Epithelial cell of prostate (primary cell): ENCODE measurements around the gene FAM90A1.
"Not testable (repeated sequence)": the region's sequence is repeated elsewhere in the genome, so short reads cannot be mapped to it uniquely, and the experiment has no call there.

Experiments used
- DNase-seq: peaks from one replicate; pipeline ENCODE4 v3.0.0-alpha.2; 2011; ENCODE audit warnings: low read depth, low spot score
- H3K27ac ChIP-seq: fragments of 450-650 bp; 2 replicates; pipeline ENCODE4 v1.5.1; 2017; ENCODE audit warnings: mild to moderate bottlenecking

The FAM90A1 gene

GRCh38 chr12:8181271-8181670 is 46.1 kb downstream of the FAM90A1 start:
- not testable (repeated sequence) for DNase-seq, H3K27ac ChIP-seq

DNA sequence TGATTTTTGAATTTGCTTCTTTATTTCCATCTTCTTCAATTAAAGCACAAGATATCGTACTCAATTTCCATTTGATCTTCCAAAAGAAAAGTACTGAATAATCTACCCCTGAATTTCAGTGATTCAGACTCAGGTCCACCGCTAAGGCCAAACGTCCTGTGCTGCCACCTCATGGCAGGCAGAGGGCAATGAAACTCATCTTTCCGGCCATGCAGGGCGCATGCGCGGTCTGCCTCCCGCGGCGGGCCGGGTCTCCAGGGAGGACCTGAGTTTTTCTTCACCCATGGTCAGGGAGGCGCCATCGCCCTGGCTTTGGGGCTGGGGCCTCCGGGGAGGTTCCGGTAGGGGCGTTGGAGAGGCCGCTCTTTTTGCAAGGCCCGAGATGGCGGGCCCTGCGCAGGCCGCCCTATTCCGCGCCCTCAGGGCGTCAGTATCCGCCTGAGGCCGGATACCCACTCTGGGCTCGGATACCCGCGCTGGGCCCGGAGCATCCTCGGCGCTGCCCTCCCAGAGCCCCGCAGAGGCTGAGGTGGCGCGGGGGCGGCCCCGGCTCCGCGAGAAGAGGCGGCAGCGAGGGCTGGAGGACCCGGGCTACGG is 47.3 kb downstream of the FAM90A1 start:
- not testable (repeated sequence) for H3K27ac ChIP-seq
- DNase-seq: peak; percentile 1

DNA sequence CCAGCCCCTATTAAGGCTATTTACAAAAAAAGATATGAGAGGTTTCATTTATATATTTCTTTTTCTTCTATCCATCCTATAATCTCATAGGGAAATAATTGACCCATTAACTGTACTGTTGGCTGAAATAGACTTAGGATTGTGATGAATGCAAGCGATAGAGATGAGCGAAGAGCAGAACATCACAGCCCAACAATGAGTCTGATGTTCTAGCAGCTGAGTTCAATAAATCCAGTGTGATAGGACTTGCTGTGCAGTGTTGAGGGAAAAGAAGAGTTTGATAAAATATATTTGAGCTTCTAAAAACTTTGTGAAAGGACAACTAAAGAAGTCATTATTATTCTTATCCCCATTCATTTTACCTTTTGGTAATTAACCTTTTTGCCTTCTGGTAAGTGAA is 54.5 kb downstream of the FAM90A1 start:
- DNase-seq, H3K27ac ChIP-seq: not testable (repeated sequence)
